CD4-positive, alpha-beta T cell (primary cell): Measurements from ENCODE around the gene TEK. TPM values are rescaled to one million over a fixed set of nuclear protein-coding genes. Genes with fewer than 3 reads are reported as not detected.

ENCODE experiments used
- ATAC-seq: fragments of 200-7000 bp; cut with Tn5 transposase; one replicate; pipeline ENCODE4 v1.10.0; 2022; ENCODE audit warnings: mild to moderate bottlenecking; ENCODE audit not compliant: poor library complexity
- CTCF ChIA-PET: fragments of 350-600 bp; sonication (Branson Sonifier 250); formaldehyde crosslinking; loops from one replicate; lab custom pipeline; 2021; ENCODE audit warnings: antibody characterized with exemption, inconsistent platforms; lab: Charles Lee
- POLR2A ChIA-PET: fragments of 350-600 bp; sonication (Branson Sonifier 250); formaldehyde crosslinking; loops from one replicate; lab custom pipeline; 2021; ENCODE audit warnings: antibody characterized with exemption, inconsistent platforms; lab: Charles Lee
- DNase-seq, 14 experiments: peaks; one replicate each; pipeline ENCODE4 v3.0.0-alpha.2; 2013 to 2020; ENCODE audit warnings: mixed read lengths in 2 of 14
- H3K27ac ChIP-seq, 2 donors: one replicate each; pipeline versions ENCODE4 v1.5.1 to v1.7.0; 2013; ENCODE audit warnings: low read length in 2 of 2, low read depth in 1 of 2, mild to moderate bottlenecking in 1 of 2
- H3K27me3 ChIP-seq, 2 experiments: 1 replicate in 1 of 2; 2 replicates in 1 of 2; pipeline versions ENCODE4 v1.6.1 to v1.7.0; 2013; ENCODE audit warnings: low read length in 2 of 2, control low read depth in 1 of 2, mild to moderate bottlenecking in 1 of 2, moderate library complexity in 1 of 2; ENCODE audit not compliant: insufficient read depth in 2 of 2, control insufficient read depth in 1 of 2
- H3K36me3 ChIP-seq: one replicate; pipeline ENCODE4 v1.6.1; 2013; ENCODE audit warnings: low read length, control low read depth; ENCODE audit not compliant: insufficient read depth
- H3K4me1 ChIP-seq: one replicate; pipeline ENCODE4 v1.6.1; 2013; ENCODE audit warnings: low read length, control low read depth; ENCODE audit not compliant: insufficient read depth
- H3K4me3 ChIP-seq: one replicate; pipeline ENCODE4 v1.5.1; 2013; ENCODE audit warnings: mild to moderate bottlenecking, low read length, moderate library complexity
- H3K9me3 ChIP-seq, 2 experiments: 1 replicate in 1 of 2; 2 replicates in 1 of 2; pipeline versions ENCODE4 v1.6.1 to v1.7.0; 2013; ENCODE audit warnings: low read length in 2 of 2, mild to moderate bottlenecking in 2 of 2, control low read depth in 1 of 2, moderate library complexity in 1 of 2; ENCODE audit not compliant: control insufficient read depth in 1 of 2, insufficient read depth in 1 of 2
- H3K27ac Mint-ChIP-seq: one replicate; pipeline ENCODE4 v1.8.0; 2020; ENCODE audit warnings: mixed read lengths
- H3K27me3 Mint-ChIP-seq: one replicate; pipeline ENCODE4 v1.8.0; 2021; ENCODE audit warnings: mixed read lengths
- H3K36me3 Mint-ChIP-seq: one replicate; pipeline ENCODE4 v1.8.0; 2021; ENCODE audit warnings: low read depth, mixed read lengths
- H3K4me1 Mint-ChIP-seq: one replicate; pipeline ENCODE4 v1.8.0; 2021; ENCODE audit warnings: low read depth, mixed read lengths
- H3K4me3 Mint-ChIP-seq: one replicate; pipeline ENCODE4 v1.8.0; 2020; ENCODE audit warnings: mild to moderate bottlenecking, mixed read lengths
- H3K9me3 Mint-ChIP-seq: one replicate; pipeline ENCODE4 v1.8.0; 2020; ENCODE audit warnings: mixed read lengths
- intact Hi-C, 2 experiments: fragments of 100-400 bp; cut with DNase I in 1 of 2; cut with micrococcal nuclease in 1 of 2; formaldehyde crosslinking; loops; one replicate each; pipeline versions ENCODE4 v1.15.1 to v1.9.0; 2023 to 2025; cut with DNase I, micrococcal nuclease
- total RNA-seq, 174 experiments: library from RNA in 2 of 174; stranded (reverse) in 2 of 174; gene quantifications; one replicate each; pipeline ENCODE4 v1.2.3 and lab custom pipeline; 2021 to 2026
- TF ChIP-seq, protein P1 (sequence below): fragments of 200-600 bp; IDR thresholded peaks from one replicate; pipeline ENCODE4 v1.8.0; 2022; ENCODE audit warnings: antibody characterized with exemption, mild to moderate bottlenecking

Gene TEK
- total RNA-seq, 2 experiments from 2014 or later: not detected

DNA sequence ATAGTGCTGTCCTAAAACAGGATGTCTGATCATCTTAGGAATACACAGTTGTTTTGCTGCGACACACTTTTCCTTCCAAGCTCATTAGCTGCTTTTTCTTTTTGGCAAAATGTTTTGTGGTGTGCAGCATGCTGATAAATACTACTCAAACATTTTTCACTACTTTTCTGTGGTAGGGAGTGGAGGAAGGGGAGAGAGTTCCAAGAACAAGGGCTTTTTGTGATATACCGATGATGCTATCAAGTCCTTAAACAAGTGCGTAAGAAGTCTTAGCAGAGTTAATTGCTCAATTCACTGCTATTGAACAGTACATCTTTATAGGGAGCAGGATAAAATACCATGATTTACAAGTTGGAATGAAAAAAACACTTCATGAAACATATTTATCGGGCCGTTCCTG is 23.6 kb upstream of the TEK start:
- no peaks in the 10 kb centered on the region for H3K4me1 Mint-ChIP-seq
- H3K4me3 Mint-ChIP-seq: no peak overlapping the region
- TF ChIP-seq, protein P1, sequence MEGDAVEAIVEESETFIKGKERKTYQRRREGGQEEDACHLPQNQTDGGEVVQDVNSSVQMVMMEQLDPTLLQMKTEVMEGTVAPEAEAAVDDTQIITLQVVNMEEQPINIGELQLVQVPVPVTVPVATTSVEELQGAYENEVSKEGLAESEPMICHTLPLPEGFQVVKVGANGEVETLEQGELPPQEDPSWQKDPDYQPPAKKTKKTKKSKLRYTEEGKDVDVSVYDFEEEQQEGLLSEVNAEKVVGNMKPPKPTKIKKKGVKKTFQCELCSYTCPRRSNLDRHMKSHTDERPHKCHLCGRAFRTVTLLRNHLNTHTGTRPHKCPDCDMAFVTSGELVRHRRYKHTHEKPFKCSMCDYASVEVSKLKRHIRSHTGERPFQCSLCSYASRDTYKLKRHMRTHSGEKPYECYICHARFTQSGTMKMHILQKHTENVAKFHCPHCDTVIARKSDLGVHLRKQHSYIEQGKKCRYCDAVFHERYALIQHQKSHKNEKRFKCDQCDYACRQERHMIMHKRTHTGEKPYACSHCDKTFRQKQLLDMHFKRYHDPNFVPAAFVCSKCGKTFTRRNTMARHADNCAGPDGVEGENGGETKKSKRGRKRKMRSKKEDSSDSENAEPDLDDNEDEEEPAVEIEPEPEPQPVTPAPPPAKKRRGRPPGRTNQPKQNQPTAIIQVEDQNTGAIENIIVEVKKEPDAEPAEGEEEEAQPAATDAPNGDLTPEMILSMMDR: no peak
- H3K36me3 Mint-ChIP-seq: no peaks in the 10 kb centered on the region
- H3K27ac Mint-ChIP-seq: no peak overlapping the region
- Histone ChIP-seq H3K9me3 (no peaks in the 10 kb centered on the region), H3K36me3 (no peaks in the 10 kb centered on the region), H3K27me3 (no peaks in the 10 kb centered on the region), H3K4me3 (no peak overlapping the region), H3K4me1 (no peaks in the 10 kb centered on the region), H3K27ac (no peak overlapping the region)
- no peaks in the 10 kb centered on the region for H3K27me3 Mint-ChIP-seq
- ChIA-PET POLR2A (no interaction called here), CTCF (no interaction called here)
- ATAC-seq (no peak), DNase-seq (no peak)
- H3K9me3 Mint-ChIP-seq: no peaks in the 10 kb centered on the region
- intact Hi-C loops: no loop called here

DNA sequence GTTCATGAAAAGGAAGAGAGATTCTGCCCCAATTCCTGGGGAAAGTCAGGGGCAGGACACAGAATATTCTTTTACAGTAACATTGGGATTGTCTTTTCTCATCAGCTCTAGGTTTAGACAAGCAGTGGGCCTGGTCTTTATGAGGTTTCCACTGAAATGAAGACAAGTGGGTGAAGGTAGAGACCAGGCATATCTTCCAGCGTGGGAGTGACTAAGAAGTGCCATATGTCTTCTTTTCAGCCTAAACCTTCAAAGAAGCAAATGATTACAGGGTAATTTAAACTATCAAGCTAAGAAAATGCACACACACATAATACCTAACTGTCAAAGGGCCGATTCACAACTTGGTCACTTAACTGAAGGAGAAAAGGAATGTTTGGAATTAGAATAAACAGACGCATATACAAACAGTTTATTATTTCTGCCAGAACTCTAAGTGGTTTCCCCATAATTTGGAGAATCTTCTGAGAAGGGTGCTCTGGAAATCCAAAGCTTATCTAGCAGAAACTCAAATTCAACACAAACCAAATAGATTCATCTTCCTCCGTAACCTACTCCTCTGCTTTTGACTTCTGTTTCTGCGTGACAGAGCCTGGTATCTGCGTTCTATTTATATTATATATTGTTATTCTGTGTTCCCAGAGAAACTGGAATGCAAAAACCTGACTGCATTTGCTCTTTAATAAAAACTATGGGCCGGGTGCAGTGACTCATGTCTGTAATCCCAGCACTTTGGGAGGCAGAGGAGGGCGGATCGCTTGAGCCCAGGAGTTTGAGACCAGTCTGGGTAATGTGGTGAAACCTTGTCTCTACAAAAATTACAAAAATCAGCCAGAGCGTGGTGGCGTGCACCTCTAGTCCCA is 22.0 kb upstream of the TEK start:
- TF ChIP-seq, protein P1: no peak
- Mint-ChIP-seq H3K4me1 (no peaks in the 10 kb centered on the region), H3K9me3 (no peaks in the 10 kb centered on the region), H3K4me3 (no peak overlapping the region), H3K36me3 (no peaks in the 10 kb centered on the region), H3K27ac (no peak overlapping the region), H3K27me3 (no peaks in the 10 kb centered on the region)
- no peak for ATAC-seq
- no peak for DNase-seq
- Histone ChIP-seq H3K27me3 (no peaks in the 10 kb centered on the region), H3K9me3 (no peaks in the 10 kb centered on the region), H3K4me1 (no peaks in the 10 kb centered on the region), H3K36me3 (no peaks in the 10 kb centered on the region), H3K27ac (no peak overlapping the region), H3K4me3 (no peak overlapping the region)
- intact Hi-C loops: no loop called here
- ChIA-PET CTCF (no interaction called here), POLR2A (no interaction called here)

DNA sequence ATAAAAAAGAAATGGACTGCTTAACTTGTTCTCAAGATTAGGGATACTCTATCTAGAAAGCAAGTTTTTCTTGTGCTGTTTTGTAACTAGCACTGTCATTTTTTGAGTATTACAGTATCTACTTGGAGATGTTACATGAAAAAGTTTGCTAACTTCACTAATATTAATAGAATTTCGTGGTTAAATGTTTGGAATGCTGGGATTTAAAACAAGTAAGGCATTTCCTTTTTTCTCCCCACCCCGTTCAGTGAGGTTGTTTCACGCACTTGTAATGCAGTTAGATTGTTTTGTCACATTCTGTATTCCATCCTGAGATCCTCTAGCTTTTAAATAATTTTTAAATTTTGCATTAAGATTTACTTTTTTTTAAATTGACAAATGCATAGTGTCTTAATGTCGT is 20.0 kb upstream of the TEK start:
- intact Hi-C loops: no loop called here
- H3K27me3 ChIP-seq: no peaks in the 10 kb centered on the region
- Mint-ChIP-seq H3K36me3 (no peaks in the 10 kb centered on the region), H3K9me3 (no peaks in the 10 kb centered on the region), H3K27me3 (peaks cover 8% of the 10 kb centered on the region), H3K4me3 (no peak overlapping the region), H3K27ac (no peak overlapping the region), H3K4me1 (no peaks in the 10 kb centered on the region)
- no peaks in the 10 kb centered on the region for H3K36me3 ChIP-seq
- TF ChIP-seq, protein P1: no peak
- POLR2A ChIA-PET: no interaction called here
- H3K9me3 ChIP-seq: peaks cover 0 to 8% of the 10 kb centered on the region in 2 experiments
- no peaks in the 10 kb centered on the region for H3K4me1 ChIP-seq
- no peak for DNase-seq
- ATAC-seq: no peak
- no peak overlapping the region for H3K4me3 ChIP-seq
- CTCF ChIA-PET: no interaction called here
- H3K27ac ChIP-seq: no peak overlapping the region
